HG02870 (cell line): ENCODE results near the gene EML1.

ENCODE experiments used
- ATAC-seq: cut with Tn5 transposase; IDR thresholded peaks from one replicate; pipeline ENCODE4 v1.9.1; 2021; ENCODE audit warnings: mild to moderate bottlenecking, moderate library complexity; ENCODE audit not compliant: unreplicated experiment

The EML1 gene

GRCh38 chr14:99982537-99983250 lies 189.5 kb downstream of the EML1 start:
- ATAC-seq = peak; percentile 54

GRCh38 chr14:99983251-99984015 lies 190.2 kb downstream of the EML1 start:
- ATAC-seq = no peak

- ATAC-seq = no peak
Observed at GRCh38 chr14:99984036-99984435, 190.8 kb downstream of the EML1 start.

- no peak for ATAC-seq
Observed at GRCh38 chr14:99986396-99986795, 193.2 kb downstream of the EML1 start.

- ATAC-seq = no peak
Observed at GRCh38 chr14:99989032-99989431, 195.8 kb downstream of the EML1 start.

- no peak for ATAC-seq
Observed at GRCh38 chr14:99990268-99991170, 197.3 kb downstream of the EML1 start.

GRCh38 chr14:99991331-99991730 lies 198.1 kb downstream of the EML1 start:
- no peak for ATAC-seq
